Measurements from ENCODE around the gene PRICKLE1.

GRCh38 chr12:42556917-42557316, 32.6 kb downstream of the PRICKLE1 start:
- TF ChIP-seq GATA3 (IDR thresholded peaks at IDR 0.05; ENCODE audit: low read depth, low read length) (no peak), GATA2 (IDR thresholded peaks at IDR 0.05; ENCODE audit: low read depth, low read length) (no peak)

All from SH-SY5Y (cell line).